HepG2 (cell line): ENCODE results near the gene FKBP1A.

Experiments used
- AHR ChIP-seq: IDR thresholded peaks from 2 replicates; pipeline ENCODE4 v1.6.1; 2018; ENCODE audit warnings: missing genetic modification reagents, missing compliant biosample characterization
- CTCF ChIP-seq: sonication (generic); formaldehyde crosslinking; IDR thresholded peaks from 2 replicates; pipeline ENCODE4 v1.5.0; 2020; ENCODE audit warnings: mild to moderate bottlenecking, missing genetic modification reagents, moderate library complexity
- E2F2 ChIP-seq: sonication (generic); formaldehyde crosslinking; IDR thresholded peaks from 2 replicates; pipeline ENCODE4 v1.4.0; 2020; ENCODE audit warnings: missing genetic modification reagents, borderline replicate concordance
- FIP1L1 ChIP-seq: fragments of 200-400 bp; formaldehyde crosslinking; IDR thresholded peaks from 2 replicates; pipeline ENCODE4 v1.6.1; 2018; ENCODE audit warnings: low read depth, mild to moderate bottlenecking, low read length, moderate library complexity, borderline replicate concordance; ENCODE audit not compliant: insufficient read depth
- FOSL1 ChIP-seq: sonication (generic); formaldehyde crosslinking; IDR thresholded peaks from 2 replicates; pipeline ENCODE4 v1.9.0; 2021; ENCODE audit warnings: missing genetic modification reagents, borderline replicate concordance
- GLMP ChIP-seq: sonication (generic); formaldehyde crosslinking; IDR thresholded peaks from 2 replicates; pipeline ENCODE4 v1.9.0; 2021; ENCODE audit warnings: missing genetic modification reagents, mild to moderate bottlenecking, borderline replicate concordance
- PHB2 ChIP-seq: fragments of 450-650 bp; IDR thresholded peaks from 2 replicates; pipeline ENCODE4 v1.6.1; 2018; ENCODE audit not compliant: partially characterized antibody
- REST ChIP-seq, 2 experiments: IDR thresholded peaks; 2 replicates each; pipeline ENCODE4 v1.6.1; 2011 to 2012; ENCODE audit warnings: low read length in 2 of 2, borderline replicate concordance in 1 of 2, low read depth in 1 of 2, mild to moderate bottlenecking in 1 of 2, moderate library complexity in 1 of 2
- SIN3A ChIP-seq: IDR thresholded peaks from 2 replicates; pipeline ENCODE4 v1.6.1; 2011; ENCODE audit warnings: low read depth, mild to moderate bottlenecking, control low read depth, low read length, borderline replicate concordance
- YY1 ChIP-seq: IDR thresholded peaks from 2 replicates; pipeline ENCODE4 v1.6.1; 2011; ENCODE audit warnings: low read length, low read depth, moderate library complexity, mild to moderate bottlenecking; ENCODE audit not compliant: insufficient read depth, insufficient replicate concordance
- ZBTB2 ChIP-seq: sonication (generic); formaldehyde crosslinking; IDR thresholded peaks from 2 replicates; pipeline ENCODE4 v1.8.0; 2022; ENCODE audit warnings: low read depth, missing genetic modification reagents
- ZBTB34 ChIP-seq: sonication (generic); formaldehyde crosslinking; IDR thresholded peaks from 2 replicates; pipeline ENCODE4 v1.8.0; 2022; ENCODE audit warnings: mild to moderate bottlenecking, missing genetic modification reagents
- ZNF260 ChIP-seq: sonication (generic); formaldehyde crosslinking; IDR thresholded peaks from 2 replicates; pipeline ENCODE4 v1.4.0; 2020; ENCODE audit warnings: missing genetic modification reagents, low read depth, mild to moderate bottlenecking, borderline replicate concordance
- ZNF512 ChIP-seq: sonication (generic); formaldehyde crosslinking; IDR thresholded peaks from 2 replicates; pipeline ENCODE4 v1.4.0; 2020; ENCODE audit warnings: mild to moderate bottlenecking, missing genetic modification reagents

- TF ChIP-seq ZNF512 (CRISPR knock-in tag), result no peak
- TF ChIP-seq REST (IDR thresholded peaks at IDR 0.05; ENCODE audit: borderline replicate concordance in 1 of 2, low read depth in 1 of 2, low read length in 2 of 2), result no peak
- TF ChIP-seq PHB2, result no peak
- no peak for TF ChIP-seq E2F2 (CRISPR knock-in tag)
- no peak for TF ChIP-seq FOSL1
- TF ChIP-seq YY1, result no peak
- no peak for TF ChIP-seq CTCF
- TF ChIP-seq AHR (CRISPR knock-in tag), result no peak
- TF ChIP-seq ZBTB2 (CRISPR knock-in tag), result no peak
- TF ChIP-seq FIP1L1, result no peak
- no peak for TF ChIP-seq ZBTB34
- TF ChIP-seq GLMP (CRISPR knock-in tag), result no peak
- no peak for TF ChIP-seq ZNF260 (CRISPR knock-in tag)
- no peak for TF ChIP-seq SIN3A
Measured at GRCh38 chr20:1373036-1373435, 19.8 kb downstream of the FKBP1A start.
